HG02885 (cell line): Measurements from ENCODE around the gene SLC29A1.
A peak's percentile ranks its signal among the peaks of the same experiment; 100 is the strongest.
"Not testable (repeated sequence)": the region's sequence is repeated elsewhere in the genome, so short reads cannot be mapped to it uniquely, and the experiment has no call there.

ENCODE experiments used
- ATAC-seq: cut with Tn5 transposase; IDR thresholded peaks from one replicate; pipeline ENCODE4 v1.9.1; 2021; ENCODE audit warnings: mild to moderate bottlenecking; ENCODE audit not compliant: unreplicated experiment, poor library complexity

SLC29A1 gene

GRCh38 chr6:44221291-44221960 is 2.0 kb upstream of the SLC29A1 start:
- ATAC-seq, result peak; percentile 50

GRCh38 chr6:44221961-44222335 is 1.4 kb upstream of the SLC29A1 start:
- ATAC-seq, result no peak

GRCh38 chr6:44222486-44223318 is 693 bp upstream of the SLC29A1 start:
- ATAC-seq, result peak; percentile 2

- ATAC-seq, result peak; percentile 1
Observed at GRCh38 chr6:44224029-44224964, 902 bp downstream of the SLC29A1 start.

DNA sequence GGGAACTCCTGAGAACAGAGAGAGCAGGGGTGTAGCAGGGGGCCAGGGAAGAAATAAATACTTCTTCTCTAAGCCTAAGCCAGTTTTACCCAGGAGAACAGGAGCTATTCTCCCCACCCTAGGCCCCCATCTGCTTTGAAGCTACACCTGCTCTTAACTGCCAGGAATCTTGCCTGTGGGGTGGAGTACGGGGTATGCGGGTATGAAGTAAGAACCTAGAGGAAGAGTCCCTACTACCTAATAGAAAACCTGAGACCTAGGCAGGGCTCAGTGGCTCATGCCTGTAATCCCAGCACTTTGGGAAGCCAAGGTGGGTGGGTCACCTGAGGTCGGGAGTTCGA is 1.5 kb downstream of the SLC29A1 start:
- ATAC-seq, result no peak

DNA sequence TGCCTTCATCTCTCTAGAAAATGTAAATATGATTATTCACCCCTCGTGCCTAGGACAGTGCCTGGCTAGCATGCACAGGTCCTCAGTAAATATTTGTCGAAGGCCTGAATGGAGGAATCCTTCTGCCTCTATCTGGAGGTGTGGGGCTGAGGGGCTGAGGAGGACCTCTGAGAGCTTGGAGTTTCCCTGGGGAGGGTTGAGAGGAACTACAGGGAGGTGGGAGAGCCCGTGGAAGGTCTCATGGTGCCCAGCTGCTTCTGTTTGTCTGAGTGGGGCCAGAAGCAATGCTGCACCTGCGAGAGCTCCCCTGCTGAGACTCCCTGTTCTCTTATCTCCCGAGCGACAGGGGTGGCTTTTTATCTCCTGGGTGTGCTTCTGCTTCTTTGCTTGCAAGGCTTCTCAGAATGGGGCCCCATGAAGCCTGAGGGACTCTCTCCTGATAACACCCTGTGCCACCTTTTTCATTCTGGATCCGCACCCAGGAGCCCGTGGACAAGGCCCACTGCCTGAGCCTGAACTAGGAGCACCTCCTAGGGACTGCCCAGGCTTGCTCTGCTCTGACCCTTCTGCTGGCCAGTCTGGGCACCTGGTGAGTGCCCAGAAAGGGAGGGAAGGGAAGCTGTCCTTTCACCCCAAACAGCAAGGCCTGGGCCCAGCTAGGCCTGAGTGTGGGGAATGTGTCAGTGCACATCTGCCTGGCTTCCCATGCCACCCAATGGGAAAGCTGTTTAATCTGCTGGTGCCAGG is 2.4 kb downstream of the SLC29A1 start:
- ATAC-seq, result no peak

DNA sequence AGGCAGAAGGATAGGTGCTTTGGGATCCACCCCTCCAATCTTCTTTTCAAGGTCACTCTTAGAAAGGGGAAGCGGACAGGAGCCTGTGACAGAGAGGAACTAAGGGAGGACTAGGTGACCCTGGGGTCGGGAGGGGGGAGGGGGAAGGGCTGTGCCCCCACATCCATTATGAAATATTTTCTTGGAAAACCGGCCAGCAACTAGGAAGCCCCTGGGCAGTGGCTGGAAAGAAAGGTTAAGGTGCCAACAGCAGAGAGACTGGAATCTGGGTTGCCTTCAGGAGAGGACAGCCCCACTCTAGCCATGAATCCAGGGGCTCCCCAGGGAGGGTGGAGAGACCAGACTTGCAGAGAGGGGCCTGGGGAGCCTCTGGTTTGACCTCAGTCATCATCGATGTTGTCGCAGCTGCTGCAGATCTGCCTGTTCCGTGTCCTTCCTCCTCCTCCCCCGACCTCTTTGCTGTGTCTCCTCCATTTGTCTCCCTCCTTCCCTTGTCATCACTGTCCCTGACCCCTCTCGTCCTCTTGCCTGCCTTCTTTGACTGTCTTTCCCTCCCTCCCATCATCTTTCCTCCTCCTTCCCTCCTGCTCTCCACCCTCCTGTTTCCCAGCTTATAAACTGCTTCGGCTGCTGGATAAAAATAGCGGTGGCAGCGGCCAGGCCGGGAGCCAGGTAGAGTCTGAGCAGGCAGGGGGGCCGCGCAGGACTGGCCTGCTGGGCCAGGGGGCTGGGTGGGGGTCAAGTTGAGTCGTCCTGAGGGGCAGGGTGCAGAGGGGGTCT is 3.2 kb downstream of the SLC29A1 start:
- no peak for ATAC-seq

GRCh38 chr6:44227148-44227793 is 3.9 kb downstream of the SLC29A1 start:
- ATAC-seq, result no peak

DNA sequence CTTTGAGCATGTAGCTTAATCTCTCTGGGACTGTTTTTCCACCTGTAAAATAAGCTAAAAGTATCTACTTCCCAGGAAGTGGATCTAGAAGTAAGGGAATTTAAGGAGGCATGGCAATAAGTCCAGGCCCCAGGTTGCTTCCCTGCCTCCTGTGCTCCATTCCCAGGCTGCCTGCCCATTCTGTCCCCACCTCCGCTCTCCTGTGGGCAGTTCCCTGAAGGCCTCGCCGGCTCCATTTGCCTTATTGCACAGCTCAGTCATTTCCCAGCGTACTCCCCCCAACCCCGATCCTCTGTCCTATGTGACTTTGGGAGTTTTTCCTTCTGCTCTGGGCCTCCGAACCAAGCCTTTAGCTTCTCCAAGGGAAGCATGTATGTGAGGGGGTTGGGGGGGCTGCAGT is 4.6 kb downstream of the SLC29A1 start:
- no peak for ATAC-seq

- no peak for ATAC-seq
Observed at GRCh38 chr6:44228433-44228832, 5.0 kb downstream of the SLC29A1 start.

DNA sequence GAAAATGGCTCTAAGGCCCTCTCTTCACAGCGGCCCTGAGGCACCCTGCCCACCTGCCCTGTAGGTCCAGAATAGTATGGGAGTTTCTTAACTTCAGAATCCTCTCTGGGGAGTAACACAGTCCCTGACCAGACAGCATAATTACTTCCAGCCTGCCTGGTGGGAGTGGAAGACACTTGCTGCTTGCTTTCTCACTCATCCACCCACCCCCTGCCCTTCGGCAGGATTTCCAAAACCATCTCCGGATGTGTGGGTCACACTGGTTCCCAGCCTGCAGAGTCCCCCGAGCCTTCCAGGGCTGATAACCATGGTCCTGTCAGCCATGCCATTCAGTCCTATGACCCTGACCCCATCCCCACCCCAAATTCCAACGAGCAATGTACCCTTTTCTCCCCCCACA is 5.4 kb downstream of the SLC29A1 start:
- no peak for ATAC-seq

DNA sequence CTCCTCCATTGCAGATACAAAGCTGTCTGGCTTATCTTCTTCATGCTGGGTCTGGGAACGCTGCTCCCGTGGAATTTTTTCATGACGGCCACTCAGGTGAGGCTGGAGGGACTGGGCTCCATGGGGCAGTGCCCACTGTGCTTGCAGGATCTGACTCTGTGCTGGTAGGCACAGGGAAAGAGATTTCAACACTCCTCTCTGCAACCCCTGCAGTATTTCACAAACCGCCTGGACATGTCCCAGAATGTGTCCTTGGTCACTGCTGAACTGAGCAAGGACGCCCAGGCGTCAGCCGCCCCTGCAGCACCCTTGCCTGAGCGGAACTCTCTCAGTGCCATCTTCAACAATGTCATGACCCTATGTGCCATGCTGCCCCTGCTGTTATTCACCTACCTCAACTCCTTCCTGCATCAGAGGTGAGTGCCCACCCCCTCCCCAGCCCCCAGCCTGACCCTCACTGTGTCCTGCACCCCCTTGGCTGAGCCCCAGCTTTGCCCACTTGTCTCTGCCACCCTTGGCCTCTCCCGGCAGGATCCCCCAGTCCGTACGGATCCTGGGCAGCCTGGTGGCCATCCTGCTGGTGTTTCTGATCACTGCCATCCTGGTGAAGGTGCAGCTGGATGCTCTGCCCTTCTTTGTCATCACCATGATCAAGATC is 6.1 kb downstream of the SLC29A1 start:
- ATAC-seq, result no peak

- ATAC-seq, result no peak
Observed at GRCh38 chr6:44230034-44230675, 6.8 kb downstream of the SLC29A1 start.

- not testable (repeated sequence) for ATAC-seq
Observed at GRCh38 chr6:44231426-44231825, 8.0 kb downstream of the SLC29A1 start.

DNA sequence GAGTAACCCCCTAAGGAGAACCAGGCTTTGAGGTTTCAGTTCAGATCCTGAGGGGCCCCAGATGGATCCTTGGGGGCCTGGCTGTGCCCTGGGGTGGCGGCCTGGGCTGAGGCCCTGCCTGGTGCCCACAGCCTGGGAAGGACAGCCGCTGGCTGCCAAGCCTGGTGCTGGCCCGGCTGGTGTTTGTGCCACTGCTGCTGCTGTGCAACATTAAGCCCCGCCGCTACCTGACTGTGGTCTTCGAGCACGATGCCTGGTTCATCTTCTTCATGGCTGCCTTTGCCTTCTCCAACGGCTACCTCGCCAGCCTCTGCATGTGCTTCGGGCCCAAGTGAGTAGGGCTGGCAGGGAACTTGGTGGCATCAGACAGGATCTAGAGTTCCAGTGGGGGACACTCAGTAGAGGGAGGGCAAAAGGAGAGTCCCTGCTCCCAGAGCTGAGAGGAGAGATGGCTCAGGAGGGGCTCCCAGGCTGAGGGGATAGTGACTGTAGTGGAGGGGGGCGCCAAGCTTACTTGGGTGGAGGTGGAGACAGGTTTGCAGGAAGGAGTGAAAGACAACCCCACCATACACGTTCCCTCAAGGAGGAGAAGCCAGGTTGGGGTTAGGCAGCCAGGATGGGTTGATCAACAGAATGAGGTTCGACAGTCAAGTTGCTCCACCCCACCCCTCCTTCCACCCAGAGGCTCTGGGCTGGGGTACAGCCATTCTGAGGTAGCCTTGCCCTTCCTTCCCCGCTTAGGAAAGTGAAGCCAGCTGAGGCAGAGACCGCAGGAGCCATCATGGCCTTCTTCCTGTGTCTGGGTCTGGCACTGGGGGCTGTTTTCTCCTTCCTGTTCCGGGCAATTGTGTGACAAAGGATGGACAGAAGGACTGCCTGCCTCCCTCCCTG is 9.5 kb downstream of the SLC29A1 start:
- no peak for ATAC-seq

- ATAC-seq, result no peak
Observed at GRCh38 chr6:44233567-44234100, 10.2 kb downstream of the SLC29A1 start.
